PC-9 (cell line): Measurements from ENCODE around the gene HSBP1.

Experiments used
- EZH2 ChIP-seq: fragments of 200-600 bp; sonication (generic); IDR thresholded peaks from 2 replicates; pipeline ENCODE4 v1.8.0; 2017; ENCODE audit warnings: antibody characterized with exemption, low read depth
- TF ChIP-seq, protein P1 (sequence below): fragments of 200-600 bp; sonication (generic); conservative IDR thresholded peaks from 2 replicates; pipeline ENCODE4 v1.6.1; 2017; ENCODE audit warnings: mixed run types, antibody characterized with exemption, mild to moderate bottlenecking, moderate library complexity

DNA sequence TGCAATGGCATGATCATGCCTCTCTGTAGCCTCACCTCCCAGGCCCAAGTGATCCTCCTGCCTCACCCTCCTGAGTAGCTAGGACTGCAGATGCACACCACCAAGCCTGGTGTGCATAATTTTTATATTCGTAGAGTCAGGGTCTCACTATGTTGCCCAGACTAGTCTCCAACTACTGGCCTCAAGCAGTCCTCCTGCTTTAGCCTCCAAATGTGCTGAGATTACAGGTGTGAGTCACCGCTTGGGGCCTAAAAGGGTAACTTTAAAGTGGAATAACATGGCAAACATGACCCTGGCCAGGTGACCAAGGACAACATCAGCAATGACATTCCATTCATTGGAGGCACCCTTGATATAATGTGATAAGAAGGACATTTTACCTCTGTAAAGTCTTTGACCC, 26.1 kb downstream of the HSBP1 start:
- TF ChIP-seq EZH2 = no peak
- TF ChIP-seq, protein P1, sequence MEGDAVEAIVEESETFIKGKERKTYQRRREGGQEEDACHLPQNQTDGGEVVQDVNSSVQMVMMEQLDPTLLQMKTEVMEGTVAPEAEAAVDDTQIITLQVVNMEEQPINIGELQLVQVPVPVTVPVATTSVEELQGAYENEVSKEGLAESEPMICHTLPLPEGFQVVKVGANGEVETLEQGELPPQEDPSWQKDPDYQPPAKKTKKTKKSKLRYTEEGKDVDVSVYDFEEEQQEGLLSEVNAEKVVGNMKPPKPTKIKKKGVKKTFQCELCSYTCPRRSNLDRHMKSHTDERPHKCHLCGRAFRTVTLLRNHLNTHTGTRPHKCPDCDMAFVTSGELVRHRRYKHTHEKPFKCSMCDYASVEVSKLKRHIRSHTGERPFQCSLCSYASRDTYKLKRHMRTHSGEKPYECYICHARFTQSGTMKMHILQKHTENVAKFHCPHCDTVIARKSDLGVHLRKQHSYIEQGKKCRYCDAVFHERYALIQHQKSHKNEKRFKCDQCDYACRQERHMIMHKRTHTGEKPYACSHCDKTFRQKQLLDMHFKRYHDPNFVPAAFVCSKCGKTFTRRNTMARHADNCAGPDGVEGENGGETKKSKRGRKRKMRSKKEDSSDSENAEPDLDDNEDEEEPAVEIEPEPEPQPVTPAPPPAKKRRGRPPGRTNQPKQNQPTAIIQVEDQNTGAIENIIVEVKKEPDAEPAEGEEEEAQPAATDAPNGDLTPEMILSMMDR = no peak
